Stomach smooth muscle (tissue), 2 donors: ENCODE results near the gene IDNK.

ENCODE experiments used
- H3K27ac ChIP-seq: one replicate; pipeline ENCODE4 v1.7.0; 2013; ENCODE audit warnings: mild to moderate bottlenecking, low read length, inconsistent platforms
- H3K27me3 ChIP-seq, 2 donors: one replicate each; pipeline ENCODE4 v1.7.0; 2013; ENCODE audit warnings: low read length in 2 of 2; ENCODE audit not compliant: insufficient read depth in 2 of 2, control insufficient read depth in 1 of 2
- H3K36me3 ChIP-seq, 2 donors: one replicate each; pipeline ENCODE4 v1.7.0; 2013; ENCODE audit warnings: low read length in 2 of 2; ENCODE audit not compliant: control insufficient read depth in 2 of 2, insufficient read depth in 2 of 2
- H3K4me1 ChIP-seq: one replicate; pipeline ENCODE4 v1.7.0; 2013; ENCODE audit warnings: low read length; ENCODE audit not compliant: control insufficient read depth, insufficient read depth
- H3K4me3 ChIP-seq, 2 donors: one replicate each; pipeline ENCODE4 v1.7.0; 2013; ENCODE audit warnings: low read length in 2 of 2
- H3K9ac ChIP-seq, 2 donors: one replicate each; pipeline ENCODE4 v1.7.0; 2013; ENCODE audit warnings: low read length in 2 of 2, mild to moderate bottlenecking in 1 of 2
- H3K9me3 ChIP-seq, 2 donors: one replicate each; pipeline ENCODE4 v1.7.0; 2013; ENCODE audit warnings: low read length in 2 of 2; ENCODE audit not compliant: control insufficient read depth in 2 of 2
- donor health status: healthy.
- donor health status: Pancreatic carcinoma.

The IDNK gene

DNA sequence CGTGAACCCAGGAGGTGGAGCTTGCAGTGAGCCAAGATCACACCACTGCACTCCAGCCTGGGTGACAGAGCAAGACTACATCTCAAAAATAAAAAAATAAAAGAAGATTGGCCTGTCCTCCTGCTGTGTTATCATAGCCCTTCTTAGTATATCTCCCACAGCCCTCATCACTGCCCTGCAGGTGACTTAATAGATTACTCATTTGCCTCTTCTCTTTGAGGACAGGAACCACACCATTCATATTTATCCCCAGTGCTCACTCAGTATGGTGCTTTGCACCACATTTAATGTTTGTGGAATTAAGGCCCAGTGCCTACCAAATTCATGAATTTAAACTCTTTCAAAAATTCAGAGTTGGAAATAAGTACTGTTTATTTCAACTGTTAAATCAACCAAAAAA lies 10.3 kb downstream of the IDNK start:
- Histone ChIP-seq H3K27ac (no peak overlapping the region), H3K9ac (no peak overlapping the region), H3K36me3 (peaks cover 0 to 8% of the 10 kb centered on the region in 2 donors), H3K4me1 (no peaks in the 10 kb centered on the region), H3K27me3 (no peaks in the 10 kb centered on the region), H3K9me3 (no peaks in the 10 kb centered on the region), H3K4me3 (no peak overlapping the region)

DNA sequence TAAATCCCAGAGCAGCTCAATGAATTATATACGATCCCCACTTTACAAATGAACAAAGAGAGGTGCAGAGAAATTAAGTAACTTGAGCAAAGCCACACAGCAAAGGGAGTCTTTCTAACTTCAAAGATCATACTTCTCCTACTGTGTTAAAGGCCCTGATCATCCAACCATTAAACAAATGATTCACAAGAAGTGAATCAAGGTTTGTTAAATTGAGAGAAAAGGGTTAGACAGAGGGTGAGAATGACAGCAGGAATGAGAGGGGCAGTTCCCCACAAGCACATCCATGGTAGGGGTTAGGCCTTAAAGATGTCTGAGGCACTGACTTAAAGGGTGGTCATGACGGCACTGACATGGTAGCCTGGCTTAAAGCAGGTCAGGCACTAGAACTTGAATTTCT lies 10.7 kb downstream of the IDNK start:
- H3K9ac ChIP-seq: no peak overlapping the region
- H3K9me3 ChIP-seq: no peaks in the 10 kb centered on the region
- H3K27ac ChIP-seq: no peak overlapping the region
- no peak overlapping the region for H3K4me3 ChIP-seq
- no peaks in the 10 kb centered on the region for H3K4me1 ChIP-seq
- H3K36me3 ChIP-seq: peaks cover 0 to 8% of the 10 kb centered on the region in 2 donors
- H3K27me3 ChIP-seq: no peaks in the 10 kb centered on the region

DNA sequence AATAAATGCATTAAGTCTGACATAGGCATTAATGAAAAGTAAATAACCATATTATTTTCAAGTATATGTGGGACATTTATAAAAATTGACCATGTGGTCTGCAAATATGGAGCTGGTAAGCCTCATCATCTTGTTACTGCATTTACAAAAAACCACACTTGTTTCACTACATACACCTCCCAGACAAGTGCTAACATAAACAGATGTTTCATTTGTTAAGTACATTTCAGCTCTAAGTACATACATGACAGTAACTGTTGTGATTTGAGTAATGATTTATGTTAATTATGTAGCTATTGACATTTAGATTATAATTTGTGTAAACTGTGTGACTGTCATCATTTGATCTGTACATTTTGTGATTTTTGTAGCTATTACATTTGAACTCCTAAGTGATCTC lies 13.9 kb downstream of the IDNK start:
- H3K4me3 ChIP-seq: no peak overlapping the region
- no peaks in the 10 kb centered on the region for H3K36me3 ChIP-seq
- no peak overlapping the region for H3K9ac ChIP-seq
- H3K27ac ChIP-seq: no peak overlapping the region
- H3K27me3 ChIP-seq: no peaks in the 10 kb centered on the region
- no peaks in the 10 kb centered on the region for H3K9me3 ChIP-seq
- no peaks in the 10 kb centered on the region for H3K4me1 ChIP-seq

DNA sequence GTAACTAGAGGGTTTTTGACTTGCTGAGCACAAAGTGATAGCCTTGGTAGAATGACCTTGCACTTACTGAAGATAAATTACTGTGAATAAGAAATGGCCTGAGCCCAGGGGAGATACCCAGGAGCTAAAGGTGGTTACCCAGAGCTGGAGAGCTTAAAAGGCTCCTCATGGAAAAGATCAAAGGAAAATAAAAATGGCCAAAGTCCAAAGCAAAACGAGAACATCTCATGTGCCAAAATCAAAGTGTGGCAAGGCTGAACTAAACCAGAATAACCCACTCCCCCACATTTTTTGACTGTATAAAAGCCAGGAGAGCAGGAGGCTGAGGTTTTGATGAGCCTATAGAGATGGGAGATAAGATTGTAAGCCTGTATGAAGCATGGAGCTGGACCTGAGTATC lies 14.4 kb downstream of the IDNK start:
- no peak overlapping the region for H3K9ac ChIP-seq
- no peak overlapping the region for H3K27ac ChIP-seq
- no peaks in the 10 kb centered on the region for H3K27me3 ChIP-seq
- no peaks in the 10 kb centered on the region for H3K4me1 ChIP-seq
- H3K9me3 ChIP-seq: no peaks in the 10 kb centered on the region
- no peak overlapping the region for H3K4me3 ChIP-seq
- no peaks in the 10 kb centered on the region for H3K36me3 ChIP-seq

DNA sequence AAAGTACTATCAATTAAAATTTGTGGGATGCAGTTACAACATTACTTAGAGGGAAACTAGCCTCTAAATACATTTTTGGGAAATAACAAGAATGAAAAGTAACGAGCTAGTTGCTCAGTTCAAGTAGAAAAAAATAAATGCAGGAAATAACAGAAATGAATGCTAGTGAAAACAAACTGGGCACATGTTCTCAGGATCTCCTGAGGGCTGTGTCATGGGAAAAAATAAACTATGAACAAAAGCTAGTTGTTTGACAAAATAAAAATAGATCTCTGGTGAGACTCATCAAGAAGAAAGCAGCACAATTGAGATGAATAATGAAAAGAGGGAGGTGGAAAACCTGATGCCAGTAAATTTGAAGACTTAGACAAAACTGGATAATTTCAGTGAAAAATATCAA lies 16.3 kb downstream of the IDNK start:
- no peaks in the 10 kb centered on the region for H3K4me1 ChIP-seq
- peaks cover 0 to 4% of the 10 kb centered on the region in 2 donors for H3K36me3 ChIP-seq
- H3K27me3 ChIP-seq: no peaks in the 10 kb centered on the region
- no peaks in the 10 kb centered on the region for H3K9me3 ChIP-seq
- no peak overlapping the region for H3K9ac ChIP-seq
- no peak overlapping the region for H3K27ac ChIP-seq
- H3K4me3 ChIP-seq: no peak overlapping the region

DNA sequence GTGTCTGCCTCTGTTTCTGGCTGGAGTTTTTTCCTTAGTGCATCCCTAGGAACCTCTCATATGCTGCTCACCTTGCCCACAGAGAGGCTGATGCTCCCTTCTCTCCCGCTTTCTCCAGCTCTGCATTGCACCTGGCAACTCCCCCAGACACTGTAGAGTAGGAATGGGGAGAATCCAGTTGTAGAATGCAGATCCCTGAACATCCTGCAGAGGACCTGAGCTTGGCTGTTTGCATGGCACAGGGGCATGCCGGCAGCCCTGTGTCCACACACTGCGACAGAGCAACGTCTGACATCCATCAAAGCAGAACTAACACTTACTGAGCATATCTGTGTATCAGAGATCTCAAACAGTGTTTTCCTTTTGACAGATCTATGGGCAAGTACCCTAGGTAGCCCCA lies 19.9 kb downstream of the IDNK start:
- no peak overlapping the region for H3K4me3 ChIP-seq

DNA sequence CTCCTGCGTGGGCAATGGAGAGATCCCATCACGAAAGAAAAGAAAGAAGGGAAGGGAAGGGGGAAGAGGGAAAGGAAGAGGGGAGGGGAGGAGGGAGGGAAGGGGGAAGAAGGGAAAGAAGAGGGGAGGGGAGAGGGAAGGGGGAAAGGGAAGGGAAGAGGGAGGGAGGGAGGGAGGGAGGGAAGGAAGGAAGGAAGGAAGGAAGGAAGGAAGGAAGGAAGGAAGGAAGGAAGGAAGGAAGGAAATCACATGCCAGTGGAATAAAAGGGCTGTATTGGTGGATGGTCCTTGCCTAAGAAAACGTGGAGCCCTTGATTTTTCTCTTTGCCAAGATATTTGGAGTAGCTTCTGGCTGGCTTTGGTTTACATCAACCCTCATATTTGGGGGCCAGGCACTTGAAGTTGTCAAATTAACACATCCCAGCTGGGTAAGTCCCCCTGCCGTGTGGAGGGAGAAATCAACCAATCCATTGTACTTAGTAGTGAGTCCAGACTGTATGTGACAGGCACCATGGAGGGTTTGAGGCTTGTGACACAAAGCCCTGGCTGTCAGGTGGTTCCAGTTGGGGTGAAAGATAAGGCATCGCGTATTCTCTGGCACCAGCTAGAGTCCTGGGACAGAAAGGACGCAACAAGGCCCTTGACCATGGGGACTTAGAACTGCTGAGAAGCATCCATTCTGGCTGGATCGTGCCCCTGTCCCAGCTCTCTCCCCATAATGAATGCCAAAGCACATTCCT lies 23.7 kb downstream of the IDNK start:
- H3K9me3 ChIP-seq: peaks cover 0 to 3% of the 10 kb centered on the region in 2 donors
- H3K27me3 ChIP-seq: no peaks in the 10 kb centered on the region
- peaks cover 19 to 23% of the 10 kb centered on the region in 2 donors for H3K36me3 ChIP-seq
- no peak overlapping the region for H3K9ac ChIP-seq
- no peaks in the 10 kb centered on the region for H3K4me1 ChIP-seq
- no peak overlapping the region for H3K27ac ChIP-seq
- H3K4me3 ChIP-seq: no peak overlapping the region

More for the DNA sequence above, 19.9 kb downstream of the IDNK start:
- H3K9me3 ChIP-seq: no peaks in the 10 kb centered on the region
- H3K27ac ChIP-seq: no peak overlapping the region
- H3K4me1 ChIP-seq: no peaks in the 10 kb centered on the region
- peaks cover 3 to 12% of the 10 kb centered on the region in 2 donors for H3K36me3 ChIP-seq
- no peak overlapping the region for H3K9ac ChIP-seq
- H3K27me3 ChIP-seq: no peaks in the 10 kb centered on the region

DNA sequence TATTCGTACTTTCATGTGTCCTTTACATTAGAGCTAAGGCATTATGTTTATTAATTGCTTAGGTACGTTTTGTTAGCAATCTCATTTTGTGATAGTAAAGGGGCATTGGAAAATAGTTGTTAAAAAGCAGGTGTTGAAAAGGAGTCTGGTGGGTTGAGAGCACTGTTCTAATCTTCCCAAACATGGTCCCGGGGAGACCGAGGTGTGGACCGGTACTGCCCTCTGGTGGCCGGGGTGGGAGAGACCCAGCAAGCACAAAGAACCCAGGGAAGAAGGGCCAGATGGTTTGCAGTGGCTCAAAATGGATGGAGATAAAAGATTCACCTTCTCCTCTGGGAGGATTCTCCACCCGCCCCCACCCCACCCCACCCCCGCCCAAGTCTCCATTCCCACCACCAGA lies 26.1 kb downstream of the IDNK start:
- peaks cover 29 to 32% of the 10 kb centered on the region in 2 donors for H3K36me3 ChIP-seq
- H3K27ac ChIP-seq: no peak overlapping the region
- H3K9ac ChIP-seq: no peak overlapping the region
- no peaks in the 10 kb centered on the region for H3K27me3 ChIP-seq
- H3K4me3 ChIP-seq: no peak overlapping the region
- H3K4me1 ChIP-seq: no peaks in the 10 kb centered on the region
- H3K9me3 ChIP-seq: peaks cover 0 to 4% of the 10 kb centered on the region in 2 donors

DNA sequence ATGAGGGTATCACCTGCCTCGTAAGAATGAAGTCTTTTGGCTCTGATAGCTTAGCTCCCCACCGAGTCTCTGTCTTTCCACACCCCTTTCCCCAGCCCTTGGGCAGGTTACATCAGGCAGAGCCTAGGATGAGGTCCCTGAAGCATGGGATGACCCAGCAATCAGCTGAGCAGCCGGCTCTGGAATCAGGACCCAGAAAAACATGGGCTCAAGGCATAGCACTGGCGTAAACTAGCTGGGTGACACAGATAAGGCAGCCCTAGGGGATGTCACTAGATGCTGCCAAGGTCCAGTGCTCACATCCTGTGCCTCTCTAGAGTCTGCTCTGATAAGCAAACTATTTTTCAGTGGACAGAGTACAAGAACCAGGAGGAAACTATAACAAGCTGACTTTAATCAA lies 26.6 kb downstream of the IDNK start:
- no peaks in the 10 kb centered on the region for H3K27me3 ChIP-seq
- H3K4me1 ChIP-seq: no peaks in the 10 kb centered on the region
- peaks cover 0 to 4% of the 10 kb centered on the region in 2 donors for H3K9me3 ChIP-seq
- H3K9ac ChIP-seq: no peak overlapping the region
- no peak overlapping the region for H3K27ac ChIP-seq
- H3K36me3 ChIP-seq: peaks cover 29 to 36% of the 10 kb centered on the region in 2 donors
- H3K4me3 ChIP-seq: no peak overlapping the region

DNA sequence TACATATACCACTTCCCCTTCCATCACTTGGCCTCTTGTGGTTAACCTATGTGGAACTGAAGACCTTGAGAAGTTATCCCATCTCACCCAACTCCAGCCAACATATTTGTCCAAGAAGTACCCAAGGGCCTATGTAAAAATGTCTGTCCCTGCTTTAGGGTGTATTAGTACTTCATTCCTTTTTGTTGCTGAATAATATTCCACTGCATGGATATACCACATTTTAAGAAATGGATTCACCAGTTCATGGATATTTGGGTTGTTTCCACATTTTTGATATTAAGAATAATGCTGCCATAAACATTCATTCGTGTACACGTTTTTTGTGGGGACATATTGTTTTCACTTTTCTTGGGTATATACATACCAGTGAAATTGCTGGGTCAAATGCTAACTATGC lies 28.6 kb downstream of the IDNK start:
- no peaks in the 10 kb centered on the region for H3K27me3 ChIP-seq

DNA sequence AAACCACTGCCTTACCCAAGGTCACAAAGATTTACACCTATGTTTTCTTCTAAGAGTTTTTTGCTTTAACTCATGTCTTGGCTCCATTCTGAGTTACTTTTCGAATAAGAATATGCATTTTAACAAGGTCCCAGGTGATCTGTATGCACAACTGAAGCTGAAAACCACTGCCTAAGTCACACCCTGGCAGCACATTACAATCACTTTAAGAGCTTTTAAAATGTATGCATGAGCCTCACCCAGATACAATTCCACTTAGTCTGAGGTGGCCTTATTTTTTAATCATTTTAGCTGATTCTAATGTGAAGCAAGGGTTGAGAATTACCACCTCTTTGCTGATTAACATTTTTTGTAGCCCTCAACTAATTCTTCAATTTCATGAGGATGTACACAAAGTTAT lies 29.5 kb downstream of the IDNK start:
- Histone ChIP-seq H3K4me3 (no peak overlapping the region), H3K9ac (no peak overlapping the region), H3K27ac (no peak overlapping the region), H3K27me3 (no peaks in the 10 kb centered on the region), H3K4me1 (no peaks in the 10 kb centered on the region), H3K36me3 (peaks cover 36 to 51% of the 10 kb centered on the region in 2 donors), H3K9me3 (peaks cover 0 to 4% of the 10 kb centered on the region in 2 donors)

More for the DNA sequence above, 28.6 kb downstream of the IDNK start:
- no peaks in the 10 kb centered on the region for H3K4me1 ChIP-seq
- H3K9ac ChIP-seq: no peak overlapping the region
- H3K4me3 ChIP-seq: no peak overlapping the region
- no peak overlapping the region for H3K27ac ChIP-seq
- H3K9me3 ChIP-seq: peaks cover 0 to 4% of the 10 kb centered on the region in 2 donors
- peaks cover 32 to 45% of the 10 kb centered on the region in 2 donors for H3K36me3 ChIP-seq
